ENCODE results near the gene CARHSP1.
"Not testable (repeated sequence)": the region's sequence is repeated elsewhere in the genome, so short reads cannot be mapped to it uniquely, and the experiment has no call there.

The CARHSP1 gene

GRCh38 chr16:8819411-8820034, 49.3 kb downstream of the CARHSP1 start:
- no peak for DNase-seq

GRCh38 chr16:8818504-8819270, 50.1 kb downstream of the CARHSP1 start:
- no peak for DNase-seq

- no peak for DNase-seq
Observed at GRCh38 chr16:8816967-8817655, 51.7 kb downstream of the CARHSP1 start.

GRCh38 chr16:8814095-8814806, 54.6 kb downstream of the CARHSP1 start:
- no peak for DNase-seq

- DNase-seq: no peak
Observed at GRCh38 chr16:8812162-8812843, 56.5 kb downstream of the CARHSP1 start.

- no peak for DNase-seq
Observed at GRCh38 chr16:8808613-8809353, 60.0 kb downstream of the CARHSP1 start.

GRCh38 chr16:8808009-8808408, 60.8 kb downstream of the CARHSP1 start:
- DNase-seq: no peak

GRCh38 chr16:8807189-8807588, 61.6 kb downstream of the CARHSP1 start:
- DNase-seq: no peak

GRCh38 chr16:8806272-8806983, 62.4 kb downstream of the CARHSP1 start:
- no peak for DNase-seq

- DNase-seq: no peak
Observed at GRCh38 chr16:8804313-8804712, 64.5 kb downstream of the CARHSP1 start.

- DNase-seq: not testable (repeated sequence)
Observed at GRCh38 chr16:8803733-8804132, 65.1 kb downstream of the CARHSP1 start.

Measured in activated gamma-delta T cell treated with Interleukin-2 at 50 U/mL for 16 hours (primary cell).